Cardiac fibroblast (primary cell): ENCODE results near the gene DNASE1L3.

Source experiments
- DNase-seq, 2 donors: peaks; one replicate each; pipeline versions ENCODE4 v3.0.0 to v3.0.0-alpha.2; 2010; ENCODE audit warnings: low read depth in 2 of 2
- H3K4me3 ChIP-seq, 2 donors: replicated peaks in 1 of 2; 1 replicate in 1 of 2; 2 replicates in 1 of 2; pipeline ENCODE4 v1.5.1; 2011; ENCODE audit warnings: low read depth in 2 of 2, low read length in 2 of 2, mild to moderate bottlenecking in 2 of 2, moderate library complexity in 1 of 2
- CTCF ChIP-seq: IDR thresholded peaks from one replicate; pipeline ENCODE4 v1.5.1; 2011; ENCODE audit warnings: low read depth, mild to moderate bottlenecking, low read length, inconsistent platforms

DNASE1L3 gene

GRCh38 chr3:58191361-58191991 is 19.3 kb downstream of the DNASE1L3 start:
- no peak for TF ChIP-seq CTCF

DNA sequence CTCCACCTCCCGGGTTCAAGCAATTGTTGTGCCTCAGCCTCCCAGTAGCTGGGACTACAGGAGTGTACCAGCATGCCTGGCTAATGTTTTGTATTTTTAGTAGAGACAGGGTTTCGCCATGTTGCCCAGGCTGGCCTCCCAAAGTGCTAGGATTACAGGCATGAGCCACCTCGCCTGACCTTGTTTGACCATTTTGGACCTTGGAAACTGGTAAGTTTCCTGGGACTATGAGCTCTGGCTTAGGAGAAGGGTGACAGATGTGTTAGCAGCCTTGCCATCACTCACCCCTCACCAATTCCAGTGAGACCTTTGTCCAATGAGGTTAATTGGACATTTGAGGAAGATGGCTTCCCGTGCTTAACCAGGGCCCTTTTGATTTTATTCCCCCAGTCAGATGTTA is 19.9 kb downstream of the DNASE1L3 start:
- no peak for DNase-seq
- no peak overlapping the region for H3K4me3 ChIP-seq
- no peak for TF ChIP-seq CTCF

More at GRCh38 chr3:58191361-58191991, 19.3 kb downstream of the DNASE1L3 start:
- no peak overlapping the region for H3K4me3 ChIP-seq
- no peak for DNase-seq

GRCh38 chr3:58190291-58190690 is 20.5 kb downstream of the DNASE1L3 start:
- no peak for TF ChIP-seq CTCF
- H3K4me3 ChIP-seq, result no peak overlapping the region
- DNase-seq, result no peak

- no peak overlapping the region for H3K4me3 ChIP-seq
- no peak for TF ChIP-seq CTCF
- DNase-seq, result no peak
Measured at GRCh38 chr3:58189691-58190090, 21.1 kb downstream of the DNASE1L3 start.

GRCh38 chr3:58188921-58189451 is 21.8 kb downstream of the DNASE1L3 start:
- DNase-seq, result no peak
- no peak overlapping the region for H3K4me3 ChIP-seq
- no peak for TF ChIP-seq CTCF

DNA sequence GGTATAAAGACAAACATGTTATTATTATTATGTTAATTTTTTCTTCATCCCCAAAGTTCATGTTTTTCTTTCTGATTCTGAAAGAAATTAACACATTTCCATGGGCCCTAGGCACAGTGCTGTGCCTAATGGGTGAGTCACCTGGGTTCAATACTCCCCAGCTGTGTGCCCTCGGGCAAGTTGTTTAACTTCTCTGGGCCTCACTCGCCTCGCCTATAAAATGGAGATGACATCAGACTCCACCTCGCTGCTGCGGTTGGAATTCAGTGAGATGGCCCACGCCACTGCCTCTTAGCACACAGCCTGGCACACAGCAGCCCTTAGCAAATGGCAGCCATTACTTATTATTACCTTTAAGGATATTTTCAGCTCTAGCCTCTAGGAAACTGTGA is 22.6 kb downstream of the DNASE1L3 start:
- no peak overlapping the region for H3K4me3 ChIP-seq
- TF ChIP-seq CTCF, result no peak
- DNase-seq, result no peak

GRCh38 chr3:58184982-58185360 is 25.8 kb downstream of the DNASE1L3 start:
- no peak for TF ChIP-seq CTCF
- DNase-seq, result no peak
- H3K4me3 ChIP-seq, result no peak overlapping the region
